Hepatocyte (in vitro differentiated cells): Measurements from ENCODE around the gene RASL10B. TPM values are rescaled to one million over a fixed set of nuclear protein-coding genes. Genes with fewer than 3 reads are reported as not detected.
A peak's percentile ranks its signal among the peaks of the same experiment; 100 is the strongest.

Source experiments
- DNase-seq: peaks from one replicate; pipeline ENCODE4 v3.0.0-alpha.2; 2016; ENCODE audit warnings: low spot score
- H2AFZ ChIP-seq: fragments of 200-600 bp; sonication (generic); 2 replicates; pipeline ENCODE4 v1.6.0; 2016; ENCODE audit warnings: antibody characterized with exemption, mild to moderate bottlenecking
- H3K27ac ChIP-seq: fragments of 200-600 bp; sonication (generic); 2 replicates; pipeline ENCODE4 v1.5.1; 2016; ENCODE audit warnings: mild to moderate bottlenecking
- H3K27me3 ChIP-seq: fragments of 200-600 bp; sonication (generic); 2 replicates; pipeline ENCODE4 v1.6.1; 2016
- H3K36me3 ChIP-seq: fragments of 200-600 bp; sonication (generic); replicated peaks from 2 replicates; pipeline ENCODE4 v1.5.1; 2016; ENCODE audit warnings: low read depth; ENCODE audit not compliant: insufficient read depth
- H3K4me1 ChIP-seq: fragments of 200-600 bp; sonication (generic); 2 replicates; pipeline ENCODE4 v1.5.1; 2016; ENCODE audit warnings: mild to moderate bottlenecking, moderate library complexity; ENCODE audit not compliant: insufficient read depth
- H3K4me2 ChIP-seq: fragments of 200-600 bp; sonication (generic); 2 replicates; pipeline ENCODE4 v1.6.0; 2016
- H3K4me3 ChIP-seq: fragments of 200-600 bp; sonication (generic); 2 replicates; pipeline ENCODE4 v1.5.1; 2016; ENCODE audit warnings: mild to moderate bottlenecking
- H3K79me2 ChIP-seq: fragments of 200-600 bp; sonication (generic); 2 replicates; pipeline ENCODE4 v1.6.0; 2017; ENCODE audit warnings: mild to moderate bottlenecking
- H3K9me2 ChIP-seq: fragments of 200-600 bp; sonication (generic); replicated peaks from 2 replicates; pipeline ENCODE4 v1.6.0; 2017; ENCODE audit warnings: mild to moderate bottlenecking; ENCODE audit not compliant: insufficient read depth
- H3K9me3 ChIP-seq: fragments of 200-600 bp; sonication (generic); 2 replicates; pipeline ENCODE4 v1.5.1; 2016; ENCODE audit warnings: low read depth, mild to moderate bottlenecking
- H4K20me1 ChIP-seq: fragments of 200-600 bp; sonication (generic); 2 replicates; pipeline ENCODE4 v1.6.0; 2016; ENCODE audit warnings: mild to moderate bottlenecking; ENCODE audit not compliant: insufficient read depth, poor library complexity, severe bottlenecking
- EZH2 ChIP-seq: fragments of 200-600 bp; sonication (generic); IDR thresholded peaks from 2 replicates; pipeline ENCODE4 v1.6.1; 2016; ENCODE audit warnings: antibody characterized with exemption, mild to moderate bottlenecking, borderline replicate concordance
- EZH2phosphoT487 ChIP-seq: fragments of 200-600 bp; sonication (generic); IDR thresholded peaks from one replicate; pipeline ENCODE4 v1.6.1; 2018; ENCODE audit warnings: antibody characterized with exemption, mild to moderate bottlenecking, low read depth, moderate library complexity; ENCODE audit not compliant: unreplicated experiment, severe bottlenecking
- WGBS: methylation state at CpG from one replicate; pipeline ENCODE4 v1.1.6; 2016; ENCODE audit warnings: low lambda C conversion rate; ENCODE audit errors: missing lambda C conversion rate; 5-methylcytosine and 5-hydroxymethylcytosine counted together
- polyA plus RNA-seq: library from polyadenylated mRNA; unstranded; fragments of >200 nt; fragmentation: Nextera tagmentation; extraction: Ambion mirVana; gene quantifications from 2 replicates; pipeline ENCODE4 v1.2.1, GENCODE V29; 2016
- total RNA-seq: library from RNA; depleted of rRNA; stranded (reverse); fragments of >200 nt; gene quantifications from 2 replicates; pipeline ENCODE4 v1.2.3, GENCODE V29; 2014
- TF ChIP-seq, protein P1 (sequence below): fragments of 200-600 bp; sonication (generic); IDR thresholded peaks from 2 replicates; pipeline ENCODE4 v1.5.1; 2016; ENCODE audit warnings: antibody characterized with exemption, mild to moderate bottlenecking; ENCODE audit not compliant: poor library complexity

RASL10B gene, protein sequence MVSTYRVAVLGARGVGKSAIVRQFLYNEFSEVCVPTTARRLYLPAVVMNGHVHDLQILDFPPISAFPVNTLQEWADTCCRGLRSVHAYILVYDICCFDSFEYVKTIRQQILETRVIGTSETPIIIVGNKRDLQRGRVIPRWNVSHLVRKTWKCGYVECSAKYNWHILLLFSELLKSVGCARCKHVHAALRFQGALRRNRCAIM
- total RNA-seq (7.4 and 7.6 TPM in 2 replicates), polyA plus RNA-seq (7.1 and 8.4 TPM in 2 replicates)

DNA sequence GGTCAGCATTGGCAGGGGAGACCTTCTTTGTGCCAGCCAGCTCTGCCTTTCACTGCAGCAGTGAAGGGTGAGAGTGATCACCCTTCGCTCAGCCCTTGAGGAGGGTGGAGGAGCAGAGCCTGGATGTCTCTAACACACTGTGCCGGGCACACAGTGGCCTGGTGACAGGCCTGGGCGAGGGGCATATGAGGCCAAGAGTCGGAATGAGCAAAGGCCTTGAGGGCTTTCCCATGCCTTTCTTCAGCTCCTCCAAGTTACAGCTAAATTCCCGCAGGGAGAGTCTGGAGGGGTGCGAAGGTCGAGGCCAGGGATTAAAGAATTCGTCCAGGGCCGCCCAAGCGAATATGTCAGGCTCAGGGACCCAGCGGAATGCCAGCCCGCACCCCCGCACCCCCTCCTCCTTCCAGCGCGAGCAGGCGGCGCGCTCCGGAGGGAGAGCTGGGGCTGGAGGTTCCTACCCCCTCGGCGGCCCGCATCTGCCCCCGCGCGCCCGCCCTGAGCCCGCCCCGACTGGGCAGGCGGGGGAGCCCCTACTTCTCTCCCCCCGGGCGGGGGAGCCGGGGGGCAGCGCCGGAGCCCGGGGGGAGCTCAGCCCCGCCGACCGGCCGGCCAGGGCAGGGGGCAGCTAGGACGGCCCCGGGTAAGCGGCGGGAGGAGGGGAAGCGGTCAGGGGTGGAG, at the start of gene RASL10B:
RASL10B (plus strand) TSS at position 401 of the 678 bp plus-strand sequence. CDS start 3,546 bp downstream, outside the sequence.
- H3K27ac ChIP-seq, result no peak within 1 kb of the TSS
- peak within 1 kb of the TSS; percentile 89 for H3K4me3 ChIP-seq
- 10% methylated on average over 13 of the region's 44 CpGs for WGBS
- H3K9me2 ChIP-seq, result no peaks in the 10 kb centered on the region
- H3K4me2 ChIP-seq, result peak within 1 kb of the TSS; percentile 96
- no peaks in the 10 kb centered on the region for H3K9me3 ChIP-seq
- no peaks in the 10 kb centered on the region for H3K27me3 ChIP-seq
- H3K4me1 ChIP-seq, result peaks cover 20% of the 10 kb centered on the region
- no peaks in the 10 kb centered on the region for H4K20me1 ChIP-seq
- peak; percentile 70 for DNase-seq
- no peak for TF ChIP-seq EZH2phosphoT487
- no peak for TF ChIP-seq EZH2
- TF ChIP-seq, protein P1, sequence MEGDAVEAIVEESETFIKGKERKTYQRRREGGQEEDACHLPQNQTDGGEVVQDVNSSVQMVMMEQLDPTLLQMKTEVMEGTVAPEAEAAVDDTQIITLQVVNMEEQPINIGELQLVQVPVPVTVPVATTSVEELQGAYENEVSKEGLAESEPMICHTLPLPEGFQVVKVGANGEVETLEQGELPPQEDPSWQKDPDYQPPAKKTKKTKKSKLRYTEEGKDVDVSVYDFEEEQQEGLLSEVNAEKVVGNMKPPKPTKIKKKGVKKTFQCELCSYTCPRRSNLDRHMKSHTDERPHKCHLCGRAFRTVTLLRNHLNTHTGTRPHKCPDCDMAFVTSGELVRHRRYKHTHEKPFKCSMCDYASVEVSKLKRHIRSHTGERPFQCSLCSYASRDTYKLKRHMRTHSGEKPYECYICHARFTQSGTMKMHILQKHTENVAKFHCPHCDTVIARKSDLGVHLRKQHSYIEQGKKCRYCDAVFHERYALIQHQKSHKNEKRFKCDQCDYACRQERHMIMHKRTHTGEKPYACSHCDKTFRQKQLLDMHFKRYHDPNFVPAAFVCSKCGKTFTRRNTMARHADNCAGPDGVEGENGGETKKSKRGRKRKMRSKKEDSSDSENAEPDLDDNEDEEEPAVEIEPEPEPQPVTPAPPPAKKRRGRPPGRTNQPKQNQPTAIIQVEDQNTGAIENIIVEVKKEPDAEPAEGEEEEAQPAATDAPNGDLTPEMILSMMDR, result no peak
- H2AFZ ChIP-seq, result peak within 1 kb of the TSS; percentile 84
- H3K79me2 ChIP-seq, result no peaks in the 10 kb centered on the region
- H3K36me3 ChIP-seq, result no peaks in the 10 kb centered on the region

DNA sequence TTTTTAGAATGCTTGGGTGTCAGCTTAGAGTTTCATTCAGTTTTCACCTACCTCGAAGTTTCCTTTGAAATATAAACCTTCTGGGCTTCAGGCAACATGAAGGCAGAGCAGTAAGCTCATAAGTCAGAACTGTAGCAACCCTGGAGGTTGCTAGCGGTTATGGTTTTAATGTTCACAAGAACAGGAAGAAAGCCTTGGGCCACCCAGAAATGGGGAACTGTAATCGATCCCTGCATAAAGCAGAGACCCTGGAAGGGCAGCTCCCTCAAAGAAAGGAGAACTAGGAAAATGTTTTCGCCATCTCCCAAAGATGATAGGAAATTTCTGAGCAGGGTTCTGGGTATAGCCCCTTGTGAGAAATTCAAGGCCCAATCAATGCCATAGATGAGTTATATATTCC, 47.8 kb upstream of the RASL10B start:
- Histone ChIP-seq H3K36me3 (peaks cover 4% of the 10 kb centered on the region), H3K27ac (no peak overlapping the region), H2AFZ (no peak overlapping the region), H4K20me1 (no peaks in the 10 kb centered on the region), H3K4me2 (no peak overlapping the region), H3K79me2 (no peaks in the 10 kb centered on the region), H3K4me1 (no peaks in the 10 kb centered on the region), H3K27me3 (no peaks in the 10 kb centered on the region), H3K4me3 (no peak overlapping the region), H3K9me3 (no peaks in the 10 kb centered on the region), H3K9me2 (no peaks in the 10 kb centered on the region)
- no peak for DNase-seq
- WGBS, result 66% methylated on average over 4 of the region's 4 CpGs
- no peak for TF ChIP-seq EZH2phosphoT487
- TF ChIP-seq EZH2, result no peak
- TF ChIP-seq, protein P1, result no peak

DNA sequence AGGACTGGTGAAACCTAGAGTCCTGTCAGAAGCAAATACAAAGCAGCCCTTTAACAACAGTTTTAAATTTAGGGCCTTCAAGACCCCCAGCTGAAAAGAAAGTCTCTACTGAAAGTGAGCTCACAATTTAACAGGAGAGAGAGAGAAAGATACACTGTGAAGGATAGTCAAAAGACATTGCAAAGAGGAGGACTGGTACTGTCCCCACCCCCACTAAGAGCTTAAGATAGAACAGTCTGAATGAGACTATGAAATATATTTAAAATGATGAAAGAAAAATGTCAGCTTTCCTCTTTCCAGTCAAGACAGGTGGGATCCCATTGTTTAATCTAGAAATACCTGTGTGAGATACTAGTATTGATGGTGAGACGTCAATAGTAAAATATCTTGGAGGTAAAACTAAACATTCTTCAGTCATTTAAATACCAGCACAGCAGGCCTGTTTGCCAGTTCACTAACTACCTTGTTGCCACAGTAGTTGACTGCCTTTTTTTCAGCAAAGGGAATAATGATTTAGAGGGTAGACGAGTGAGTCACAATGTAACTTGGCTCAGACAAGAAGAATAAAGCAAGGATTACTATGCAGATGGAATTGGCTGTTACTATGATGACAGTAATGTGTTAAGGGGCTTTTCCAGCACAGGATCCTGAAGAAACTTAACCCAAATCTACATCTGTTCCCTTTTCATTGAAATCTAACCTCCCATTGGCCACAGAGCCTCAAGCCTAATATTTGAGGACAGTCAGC, 47.2 kb upstream of the RASL10B start:
- H3K9me3 ChIP-seq, result no peaks in the 10 kb centered on the region
- no peaks in the 10 kb centered on the region for H3K79me2 ChIP-seq
- DNase-seq, result no peak
- no peaks in the 10 kb centered on the region for H3K27me3 ChIP-seq
- H3K4me1 ChIP-seq, result no peaks in the 10 kb centered on the region
- TF ChIP-seq EZH2phosphoT487 (no peak), EZH2 (no peak)
- TF ChIP-seq, protein P1, result no peak
- WGBS, result 78% methylated on average over 2 of the region's 2 CpGs
- H3K27ac ChIP-seq, result no peak overlapping the region
- no peak overlapping the region for H2AFZ ChIP-seq
- H4K20me1 ChIP-seq, result no peaks in the 10 kb centered on the region
- no peak overlapping the region for H3K4me3 ChIP-seq
- peaks cover 4% of the 10 kb centered on the region for H3K36me3 ChIP-seq
- no peaks in the 10 kb centered on the region for H3K9me2 ChIP-seq
- no peak overlapping the region for H3K4me2 ChIP-seq
